T-helper 1 cell (primary cell): ENCODE results near the gene LPAR1.

Source experiments
- DNase-seq, 5 donors: peaks; one replicate each; pipeline ENCODE4 v3.0.0-alpha.2; 2012 to 2020

The LPAR1 gene

DNA sequence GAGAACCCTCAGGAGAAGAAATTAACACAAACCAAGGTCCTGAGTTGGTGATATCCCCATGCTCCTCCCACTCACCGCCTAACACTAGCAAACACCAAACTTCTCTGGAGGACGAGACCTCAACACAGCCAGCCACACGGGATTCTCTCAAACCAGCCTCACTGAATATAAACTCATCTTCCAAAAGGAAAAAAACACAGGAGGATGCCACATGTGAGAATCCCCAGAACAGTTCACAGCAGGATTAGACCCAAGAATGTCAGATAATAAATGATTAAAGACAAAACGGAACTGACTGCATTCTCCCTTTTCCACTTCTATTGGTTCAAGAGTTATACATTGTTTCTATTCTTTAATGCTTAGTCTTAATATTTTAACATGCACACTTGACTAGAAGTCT, 89.2 kb downstream of the LPAR1 start:
- DNase-seq = no peak

DNA sequence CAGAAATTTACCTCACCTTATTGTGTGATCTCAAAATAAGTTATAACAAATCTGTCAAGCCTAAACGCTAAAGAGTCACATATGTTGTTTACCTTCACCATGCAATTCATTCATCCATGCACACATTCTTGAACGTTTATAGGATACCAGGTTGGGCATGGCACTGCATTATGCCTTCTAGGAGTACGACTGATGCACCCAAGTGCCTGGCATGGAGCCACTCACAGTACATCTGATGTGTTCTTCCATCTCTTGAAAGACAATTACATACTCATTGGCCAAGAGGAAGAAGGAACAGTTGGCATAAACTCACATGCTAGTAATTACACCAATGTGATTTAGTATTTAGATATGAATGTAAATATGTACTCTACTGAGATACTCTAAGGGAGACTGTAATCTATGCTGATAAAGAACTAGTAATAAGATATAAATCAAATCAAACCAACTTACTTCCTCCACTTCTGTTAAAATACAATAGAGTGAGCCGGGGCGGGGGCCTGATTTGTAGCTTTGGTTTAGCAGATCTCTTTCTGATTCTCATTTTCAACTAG, 90.7 kb downstream of the LPAR1 start:
- DNase-seq = no peak

DNA sequence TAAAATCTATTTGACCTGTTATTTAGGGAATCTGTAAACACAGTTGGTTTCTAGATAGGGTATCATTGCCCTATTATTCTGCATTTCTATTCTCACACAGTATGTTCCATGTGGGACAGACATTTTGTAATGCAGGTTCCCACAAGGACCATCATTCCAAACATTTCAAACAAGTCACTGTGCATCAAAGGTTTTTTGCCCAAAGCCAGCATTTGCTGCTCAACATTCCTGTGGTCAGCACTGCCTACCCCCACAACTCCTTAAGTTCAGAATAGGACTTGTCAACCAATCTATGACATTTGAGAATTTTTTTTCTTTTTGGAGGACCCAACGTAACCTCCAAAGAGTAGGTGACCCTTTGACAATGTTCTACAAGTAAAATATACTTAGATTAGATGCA, 95.7 kb downstream of the LPAR1 start:
- no peak for DNase-seq

DNA sequence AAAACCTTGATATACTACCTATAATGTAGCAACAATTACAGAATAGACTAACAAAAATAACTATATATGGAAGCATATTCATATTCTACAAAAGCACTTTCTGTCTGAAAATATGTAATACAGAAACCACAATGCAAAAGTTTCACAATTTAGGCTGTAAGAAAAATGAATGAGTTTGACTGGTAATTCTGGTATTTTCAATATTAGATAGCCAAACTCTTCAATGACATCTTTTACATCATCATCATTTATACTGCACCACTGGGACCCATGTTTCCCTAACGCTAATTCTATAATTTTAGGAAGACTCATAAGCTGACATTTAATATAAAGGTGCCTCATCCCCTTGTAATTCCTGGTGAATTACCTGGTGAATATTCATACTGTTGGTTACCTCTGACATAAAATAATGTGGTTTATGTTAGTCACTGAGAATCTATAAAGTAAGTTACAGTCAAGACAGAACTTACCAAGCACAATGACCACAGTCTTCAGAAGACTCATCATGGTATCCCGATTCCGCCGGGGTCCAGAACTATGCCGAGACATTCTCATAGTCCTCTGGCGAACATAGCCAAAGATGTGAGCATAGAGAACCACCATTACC, 97.2 kb downstream of the LPAR1 start:
- no peak for DNase-seq

DNA sequence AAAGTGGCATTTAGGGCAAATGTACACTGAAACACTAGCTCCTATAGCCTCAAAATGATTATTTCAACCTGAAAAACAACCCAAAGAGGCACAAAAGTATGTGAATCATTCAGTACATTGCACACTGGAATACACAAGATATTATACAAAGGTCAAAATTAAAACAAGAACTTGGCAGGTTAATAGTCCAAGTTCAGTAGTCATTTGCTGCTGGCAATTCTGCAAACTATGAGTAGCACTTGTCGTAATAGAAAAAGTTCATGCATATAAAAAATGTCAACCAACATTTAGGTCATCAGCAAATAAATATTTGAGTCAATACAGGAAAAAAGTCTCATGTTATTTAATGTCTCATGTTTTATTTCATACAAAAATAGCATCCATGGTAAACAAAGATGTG, 98.7 kb downstream of the LPAR1 start:
- no peak for DNase-seq

DNA sequence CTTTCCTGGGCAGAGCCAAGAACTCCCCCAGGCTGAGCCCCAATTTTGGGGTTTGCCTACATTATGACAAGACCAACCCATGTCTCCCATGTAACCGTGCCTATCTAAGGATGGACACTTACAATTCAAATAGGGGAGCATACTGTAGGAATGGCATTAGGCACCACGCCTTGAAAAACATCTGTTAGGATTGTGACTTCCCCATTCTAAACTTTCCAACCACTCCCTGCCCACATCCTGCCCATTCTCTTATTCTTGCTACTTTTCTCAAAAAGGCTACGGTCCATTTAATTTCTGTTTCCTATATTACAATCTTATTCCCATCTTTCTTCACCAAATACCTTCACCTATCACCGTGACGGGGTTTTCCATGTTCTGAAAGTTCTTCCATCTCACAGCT, 99.2 kb downstream of the LPAR1 start:
- DNase-seq = no peak

DNA sequence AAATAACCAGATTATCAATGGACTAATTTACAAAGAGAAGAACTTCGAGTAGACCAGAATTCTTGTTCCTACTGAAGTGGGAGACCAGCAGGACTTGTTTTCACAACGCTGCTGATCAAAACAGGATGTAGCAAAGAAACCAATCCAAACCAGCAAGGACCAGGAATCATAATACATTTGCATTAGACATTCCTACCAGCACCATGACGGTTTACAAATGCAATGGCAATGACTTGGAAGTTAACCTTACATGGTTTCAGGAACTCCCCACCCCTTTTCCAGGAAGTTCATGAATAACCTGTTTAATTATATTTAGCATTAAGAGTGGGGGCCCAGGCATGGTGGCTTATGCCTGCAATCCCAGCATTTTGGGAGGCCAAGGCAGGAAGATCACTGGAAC, 100.0 kb downstream of the LPAR1 start:
- no peak for DNase-seq

DNA sequence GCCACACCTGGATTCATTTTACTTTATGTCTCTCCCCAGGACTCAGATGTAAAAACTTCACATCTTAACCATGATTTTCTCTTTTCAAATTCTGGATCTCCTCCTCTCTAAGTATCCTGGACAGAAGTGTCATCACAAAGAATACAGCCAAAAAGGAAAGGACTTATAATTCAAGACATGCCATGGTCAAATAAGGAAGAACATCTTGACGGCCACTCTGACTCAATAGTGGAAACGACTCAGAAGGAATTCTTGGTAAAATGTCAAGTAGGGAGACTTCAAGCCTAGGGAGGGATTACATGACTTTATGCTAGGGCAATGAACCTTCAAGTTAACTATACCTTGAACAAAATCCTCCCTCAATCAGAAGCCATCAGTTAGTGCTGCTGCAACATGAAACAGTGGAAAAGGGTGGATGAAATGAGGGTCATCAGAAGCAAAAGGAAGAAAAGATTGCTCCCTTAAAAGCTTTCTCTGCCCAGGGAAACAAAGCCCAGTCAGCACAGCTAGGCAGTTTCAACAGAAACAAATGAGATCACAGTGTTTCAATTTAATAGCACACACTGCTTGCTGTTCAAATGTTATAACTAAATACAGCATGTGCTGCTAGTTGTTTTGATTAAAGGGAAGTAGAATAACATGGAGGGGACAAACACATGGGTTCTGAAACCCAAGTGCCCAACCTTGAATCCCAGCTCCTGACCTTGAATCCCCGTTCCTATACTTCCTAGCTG, 101.4 kb downstream of the LPAR1 start:
- no peak for DNase-seq

DNA sequence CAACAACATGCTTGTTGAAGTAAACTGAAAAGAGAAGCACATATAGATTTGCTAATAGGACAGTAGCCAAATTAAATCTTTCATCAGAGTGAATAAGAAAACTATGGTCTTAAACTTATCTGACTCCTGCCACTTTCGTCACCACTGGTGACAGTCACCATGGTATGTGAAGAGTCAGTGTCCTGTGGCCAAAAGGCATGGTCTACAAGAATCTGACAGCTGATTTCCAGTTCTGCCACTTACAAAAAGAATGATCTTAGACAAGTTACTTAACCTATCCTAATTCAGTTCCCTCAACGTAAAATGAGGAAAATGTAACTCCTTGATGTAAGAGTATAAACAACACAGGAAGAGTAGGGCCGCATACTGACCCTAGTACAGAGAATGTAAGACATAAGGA, 102.0 kb downstream of the LPAR1 start:
- no peak for DNase-seq

DNA sequence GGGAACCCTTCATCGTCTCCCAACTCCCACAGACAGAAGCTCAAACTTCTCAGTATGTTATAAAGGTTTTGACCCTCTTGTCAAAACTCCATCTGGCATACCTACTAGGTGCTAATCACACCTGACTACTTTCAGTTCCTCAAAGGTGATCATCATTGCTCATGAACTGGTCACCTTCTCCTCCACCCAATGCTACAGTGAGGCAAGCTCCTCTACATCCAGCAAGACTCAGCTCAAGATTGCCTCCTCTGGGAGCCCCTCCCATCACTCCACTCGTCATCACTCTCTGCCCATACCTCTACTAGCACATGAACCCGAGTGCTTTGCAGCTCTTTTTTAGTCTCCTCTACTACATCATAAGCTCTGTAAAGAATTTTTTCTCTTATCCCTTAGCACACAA, 102.4 kb downstream of the LPAR1 start:
- no peak for DNase-seq

DNA sequence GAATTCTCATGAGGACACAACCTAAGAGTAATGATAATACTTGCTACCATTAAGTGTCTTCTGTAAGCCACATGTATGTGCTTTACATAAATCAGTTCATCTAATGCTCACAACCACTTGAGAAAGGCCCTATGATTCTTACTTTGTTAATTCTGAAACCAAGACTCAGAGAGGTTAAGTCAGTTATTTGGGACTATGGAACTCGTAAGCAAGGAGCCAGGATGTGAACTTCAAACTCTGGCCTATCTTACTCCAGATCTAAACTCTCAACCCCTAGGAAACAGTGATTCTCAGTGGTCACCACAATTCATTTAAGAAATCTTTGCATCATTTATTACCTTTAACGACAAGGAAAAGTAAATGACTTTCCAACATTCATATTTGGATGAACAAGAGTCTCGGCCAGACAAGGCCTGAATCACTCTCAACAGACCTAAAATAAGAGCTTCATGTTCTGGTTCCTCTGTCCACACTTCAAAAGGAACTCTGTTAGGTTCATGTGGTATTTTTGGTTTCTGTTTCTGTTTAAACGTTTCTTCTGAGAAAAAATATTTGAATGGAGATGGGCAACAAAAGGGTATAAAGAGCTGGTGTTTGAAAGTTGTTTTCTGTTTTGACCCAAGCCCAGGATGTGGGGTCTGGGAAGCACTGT, 104.8 kb downstream of the LPAR1 start:
- DNase-seq = peak in 1 of 5 donors; percentile 10

DNA sequence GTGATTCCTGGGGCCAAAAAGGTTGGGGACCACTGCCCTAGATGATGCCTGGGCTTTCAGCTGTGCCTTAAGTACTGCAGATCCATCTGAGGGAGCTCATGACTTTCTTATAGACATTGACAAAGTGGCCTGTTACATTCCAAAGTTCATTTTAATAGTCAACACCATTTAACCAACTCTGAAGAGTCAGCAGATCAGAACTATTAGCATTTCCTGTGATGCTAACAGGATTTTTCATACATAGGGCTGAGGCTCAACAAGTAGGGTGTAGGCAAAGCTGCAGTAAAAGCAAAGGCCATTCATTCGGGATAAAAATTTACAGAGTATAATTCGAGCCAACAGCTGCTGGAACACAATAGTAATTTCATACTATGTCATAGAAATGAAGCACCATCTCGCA, 105.4 kb downstream of the LPAR1 start:
- no peak for DNase-seq

DNA sequence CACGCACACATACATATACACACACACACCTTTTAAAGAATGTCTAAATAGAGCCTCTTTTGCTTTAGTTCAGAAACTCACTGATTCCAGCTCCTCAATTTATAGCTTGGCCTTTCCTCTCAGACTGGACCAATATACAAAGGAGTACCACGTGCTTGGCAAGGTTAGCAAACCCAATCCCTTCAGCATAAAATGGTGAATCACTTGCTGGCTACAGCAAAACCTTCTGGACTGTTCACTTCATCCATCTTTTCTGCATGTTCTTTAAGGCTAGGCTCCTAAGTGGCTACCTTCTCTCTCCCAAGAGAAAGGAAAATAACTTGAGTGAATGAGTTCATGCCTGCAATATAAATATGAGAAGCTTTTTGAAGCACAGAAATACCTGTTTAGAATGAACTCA, 109.7 kb downstream of the LPAR1 start:
- DNase-seq = no peak

DNA sequence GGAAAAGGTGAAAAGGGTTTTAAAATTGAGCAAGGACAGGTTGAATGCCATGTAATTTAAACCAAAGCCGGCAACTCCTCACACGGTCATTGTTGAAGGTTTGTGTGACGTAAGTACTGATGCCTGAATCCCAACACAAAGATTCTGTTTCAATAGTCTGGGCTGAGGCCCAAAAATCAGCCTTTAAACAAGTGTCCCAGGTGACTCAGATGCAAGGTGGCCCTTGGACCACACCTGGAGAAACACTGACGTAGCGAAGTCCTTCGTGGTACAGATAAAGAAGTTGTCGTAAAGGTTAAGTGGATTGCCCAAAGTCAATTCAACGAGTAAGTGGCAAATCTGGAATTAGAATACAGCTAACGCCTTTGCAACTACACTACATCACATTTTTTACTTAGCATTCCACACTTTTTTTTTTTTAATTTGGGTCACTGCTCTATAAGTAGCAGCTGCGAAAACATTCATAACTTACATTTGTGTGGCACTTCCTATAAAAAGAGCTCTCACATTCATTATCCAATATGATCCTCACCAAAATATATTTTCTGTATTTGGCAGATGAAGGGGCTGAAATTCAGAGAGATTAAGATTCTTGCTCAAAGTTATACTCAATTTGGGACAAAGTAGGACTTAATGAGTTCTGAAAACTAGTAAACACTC, 111.3 kb downstream of the LPAR1 start:
- no peak for DNase-seq

DNA sequence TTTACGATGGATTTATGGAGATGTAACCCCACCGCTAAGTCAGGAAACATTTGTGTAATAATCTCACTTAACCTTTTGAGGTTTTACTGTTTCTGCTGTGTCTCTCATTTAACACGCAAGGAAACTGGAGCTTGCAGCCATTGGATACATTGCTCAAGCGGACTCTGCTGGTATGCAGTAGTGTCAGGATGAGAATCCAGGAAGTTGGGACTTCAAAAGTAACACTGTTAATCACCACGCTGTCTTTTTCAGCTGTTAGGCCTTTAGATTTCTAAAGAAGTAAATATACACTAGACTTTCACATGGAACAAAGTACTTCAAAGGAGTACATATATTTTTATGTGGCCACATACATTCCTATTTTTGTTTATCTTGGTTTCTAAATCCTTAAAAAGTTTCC, 114.7 kb downstream of the LPAR1 start:
- no peak for DNase-seq

DNA sequence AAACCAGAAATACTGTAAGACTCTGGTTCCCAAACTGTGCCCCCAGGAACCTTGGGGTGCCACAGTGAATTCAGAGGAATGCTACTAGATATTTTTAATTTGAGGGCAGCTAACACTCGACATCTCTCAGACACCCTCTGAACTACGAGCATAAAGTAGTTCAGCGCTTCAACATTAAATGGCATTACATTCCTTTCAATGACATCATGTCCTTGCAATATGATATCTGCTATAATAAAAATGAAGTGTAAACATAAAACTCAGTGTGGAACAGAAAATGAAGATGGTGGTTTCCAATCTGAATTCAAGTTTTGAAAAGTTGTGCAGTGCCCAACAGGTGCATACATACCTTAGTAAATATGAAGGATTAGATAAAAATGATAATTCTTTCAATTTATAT, 116.1 kb downstream of the LPAR1 start:
- no peak for DNase-seq

DNA sequence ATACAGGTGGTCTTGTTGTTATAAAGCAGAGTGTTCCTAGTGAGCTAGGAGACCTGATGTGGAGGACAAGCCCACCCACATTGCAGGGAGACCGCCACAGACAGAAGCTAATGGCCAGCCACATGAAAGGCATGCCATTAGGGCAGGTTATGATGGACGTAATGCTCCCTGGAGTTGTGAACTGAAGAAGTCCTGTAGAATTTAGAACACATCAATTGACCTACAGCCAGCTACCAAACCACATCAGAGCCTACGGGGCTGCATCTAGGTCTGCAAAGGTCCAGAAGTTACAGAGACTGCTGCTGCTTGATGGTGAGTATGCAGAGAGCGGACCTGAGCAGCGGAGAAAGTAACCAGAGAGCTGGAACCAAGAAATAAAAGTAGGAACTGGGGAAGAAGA, 116.6 kb downstream of the LPAR1 start:
- no peak for DNase-seq

DNA sequence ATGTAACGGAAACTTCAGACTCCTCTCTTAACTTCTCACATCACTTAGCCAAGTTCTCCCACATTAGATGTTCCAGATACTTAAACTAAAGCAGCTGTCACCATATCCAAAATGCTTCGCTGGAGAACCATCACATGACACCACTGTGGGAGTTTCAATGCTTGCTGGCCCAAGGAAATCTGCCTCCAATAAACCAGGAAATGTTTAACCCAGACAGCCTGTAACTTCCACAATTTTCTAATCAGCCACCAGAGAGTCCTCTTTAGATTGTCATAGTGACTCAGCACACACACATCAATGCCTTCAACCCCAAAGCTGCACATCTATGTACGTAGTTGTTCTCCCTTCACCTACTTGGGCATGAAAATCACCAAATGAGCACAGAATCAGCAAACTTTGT, 118.7 kb downstream of the LPAR1 start:
- no peak for DNase-seq

DNA sequence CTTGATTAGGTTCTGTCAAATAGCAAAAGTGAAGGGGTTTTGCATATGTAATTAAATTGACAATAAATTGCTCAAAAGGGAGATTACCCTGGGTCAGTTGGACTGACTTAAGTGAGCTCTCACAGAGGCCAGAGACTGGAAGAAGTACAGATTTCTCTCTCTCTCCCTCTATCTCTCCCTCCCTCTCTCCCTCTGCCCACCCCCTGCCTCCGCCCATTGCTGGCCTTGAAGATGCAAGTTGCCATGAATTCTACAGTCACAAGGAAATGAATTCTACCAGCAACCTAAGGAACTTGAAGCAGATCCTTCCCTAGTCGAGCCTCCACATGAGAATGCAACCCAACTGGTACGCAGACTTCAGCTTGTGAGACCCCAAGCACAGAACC, 119.2 kb downstream of the LPAR1 start:
- no peak for DNase-seq

DNA sequence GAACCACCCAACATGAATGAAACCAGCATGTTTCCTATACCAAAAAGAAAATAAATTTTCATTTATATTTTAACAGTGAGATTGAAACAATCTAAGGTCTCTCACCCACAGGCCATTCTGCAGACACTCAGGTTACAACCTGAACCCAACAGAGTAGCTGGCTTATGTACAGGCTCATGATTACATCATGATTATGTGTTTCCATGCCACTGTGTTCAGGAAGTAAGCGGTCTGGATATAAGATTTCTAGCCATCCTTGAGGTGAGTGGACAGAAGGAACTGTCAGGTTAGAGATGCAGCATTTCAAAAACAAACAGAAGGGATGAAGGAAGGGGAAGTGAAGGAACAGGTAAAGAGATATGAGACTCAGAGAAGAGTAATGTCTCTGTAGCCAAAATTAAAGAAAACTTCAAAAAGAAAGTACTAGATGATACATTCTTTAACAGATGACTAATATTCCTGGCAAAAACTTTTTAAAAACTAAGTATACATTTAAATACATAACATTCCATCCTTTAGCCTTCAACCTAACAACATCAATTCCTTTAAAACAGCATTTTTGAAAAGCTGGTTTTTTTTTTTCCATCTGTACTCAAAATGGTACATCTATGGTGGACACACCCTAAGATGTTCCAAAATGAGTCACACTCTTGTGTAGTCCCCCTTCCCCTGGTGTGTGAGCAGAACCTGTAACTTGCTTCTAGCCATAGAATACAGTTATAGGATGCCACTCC, 119.8 kb downstream of the LPAR1 start:
- DNase-seq = no peak

DNA sequence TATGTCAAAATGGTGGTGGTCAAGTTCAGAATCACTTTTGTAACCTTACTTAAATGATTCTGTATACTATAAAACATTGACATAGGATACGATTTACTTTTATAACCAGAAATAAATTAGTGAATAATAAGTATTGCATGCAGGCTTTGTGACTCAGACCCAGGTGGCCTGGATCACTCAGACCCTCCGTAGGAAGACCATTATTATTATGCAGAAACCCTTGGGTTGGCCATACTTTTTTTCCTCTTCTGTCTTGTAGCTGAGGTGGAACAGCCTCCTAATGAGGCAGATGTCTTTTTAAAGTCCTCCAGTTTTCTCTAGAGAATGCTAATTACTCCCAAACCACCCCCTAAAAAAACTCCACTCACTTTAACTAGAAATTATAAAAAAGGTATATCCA, 121.9 kb downstream of the LPAR1 start:
- DNase-seq = no peak

DNA sequence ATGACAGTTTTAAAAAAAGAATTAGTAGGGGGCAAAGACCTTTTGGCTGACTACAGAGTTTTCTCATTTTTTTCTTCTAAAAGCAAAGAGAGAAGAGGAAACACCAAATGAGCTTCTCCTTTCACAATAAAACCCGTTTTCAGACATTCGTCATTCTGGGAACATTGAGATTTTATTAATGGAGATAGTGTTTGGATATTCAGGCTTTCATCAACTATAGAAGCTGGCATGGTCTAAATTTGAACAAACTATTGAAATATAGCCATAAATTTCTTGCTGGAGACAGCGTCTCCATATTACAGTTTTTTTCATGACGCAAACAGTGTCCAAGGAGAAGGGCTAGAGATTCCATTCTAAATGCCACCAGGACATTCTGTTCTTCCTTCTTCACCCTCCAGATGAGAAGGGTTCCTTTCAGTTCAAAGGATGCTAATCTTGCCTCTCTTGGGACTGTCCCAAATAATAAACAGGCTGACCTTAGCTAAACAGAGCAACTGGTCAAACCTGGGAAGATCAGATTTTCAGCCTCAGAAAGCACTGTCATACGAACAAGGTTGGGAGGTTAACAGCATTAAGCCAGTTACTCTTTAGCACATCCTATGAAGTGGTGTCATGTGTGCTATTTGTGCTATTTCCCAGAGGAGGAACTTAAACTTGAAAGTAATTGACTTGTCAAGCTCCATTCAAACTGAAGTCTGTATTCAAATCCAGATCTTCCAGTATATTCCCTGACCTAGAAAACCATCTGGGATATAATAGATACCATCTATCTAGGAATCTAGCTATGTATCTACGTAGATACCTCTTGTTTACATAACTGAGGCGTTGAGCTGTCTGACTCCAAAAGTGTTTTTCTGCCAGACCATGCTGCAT, 125.6 kb downstream of the LPAR1 start:
- DNase-seq = no peak
